Hepatocyte (in vitro differentiated cells): ENCODE measurements around the gene RAB33B.

Experiments used
- EZH2 ChIP-seq: fragments of 200-600 bp; sonication (generic); IDR thresholded peaks from 2 replicates; pipeline ENCODE4 v1.6.1; 2016; ENCODE audit warnings: antibody characterized with exemption, mild to moderate bottlenecking, borderline replicate concordance
- EZH2phosphoT487 ChIP-seq: fragments of 200-600 bp; sonication (generic); IDR thresholded peaks from one replicate; pipeline ENCODE4 v1.6.1; 2018; ENCODE audit warnings: antibody characterized with exemption, mild to moderate bottlenecking, low read depth, moderate library complexity; ENCODE audit not compliant: unreplicated experiment, severe bottlenecking
- TF ChIP-seq, protein P1 (sequence below): fragments of 200-600 bp; sonication (generic); IDR thresholded peaks from 2 replicates; pipeline ENCODE4 v1.5.1; 2016; ENCODE audit warnings: antibody characterized with exemption, mild to moderate bottlenecking; ENCODE audit not compliant: poor library complexity

DNA sequence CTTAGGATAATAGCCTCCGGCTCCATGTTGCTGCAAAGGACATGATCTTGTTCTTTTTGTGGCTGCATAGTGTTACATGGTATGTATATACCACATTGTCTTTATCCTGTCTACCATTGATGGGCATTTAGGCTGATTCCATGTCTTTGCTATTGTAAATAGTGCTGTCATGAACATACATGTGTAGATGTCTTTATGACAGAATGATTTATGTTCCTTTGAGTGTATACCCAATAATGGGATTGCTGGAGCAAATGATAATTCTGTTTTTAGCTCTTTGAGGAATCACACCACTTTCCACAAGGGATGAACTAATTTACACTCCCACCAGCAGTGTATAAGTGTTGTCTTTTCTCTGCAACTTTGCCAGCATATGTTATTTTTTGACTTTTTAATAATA lies 4.6 kb downstream of the RAB33B start:
- TF ChIP-seq, protein P1, sequence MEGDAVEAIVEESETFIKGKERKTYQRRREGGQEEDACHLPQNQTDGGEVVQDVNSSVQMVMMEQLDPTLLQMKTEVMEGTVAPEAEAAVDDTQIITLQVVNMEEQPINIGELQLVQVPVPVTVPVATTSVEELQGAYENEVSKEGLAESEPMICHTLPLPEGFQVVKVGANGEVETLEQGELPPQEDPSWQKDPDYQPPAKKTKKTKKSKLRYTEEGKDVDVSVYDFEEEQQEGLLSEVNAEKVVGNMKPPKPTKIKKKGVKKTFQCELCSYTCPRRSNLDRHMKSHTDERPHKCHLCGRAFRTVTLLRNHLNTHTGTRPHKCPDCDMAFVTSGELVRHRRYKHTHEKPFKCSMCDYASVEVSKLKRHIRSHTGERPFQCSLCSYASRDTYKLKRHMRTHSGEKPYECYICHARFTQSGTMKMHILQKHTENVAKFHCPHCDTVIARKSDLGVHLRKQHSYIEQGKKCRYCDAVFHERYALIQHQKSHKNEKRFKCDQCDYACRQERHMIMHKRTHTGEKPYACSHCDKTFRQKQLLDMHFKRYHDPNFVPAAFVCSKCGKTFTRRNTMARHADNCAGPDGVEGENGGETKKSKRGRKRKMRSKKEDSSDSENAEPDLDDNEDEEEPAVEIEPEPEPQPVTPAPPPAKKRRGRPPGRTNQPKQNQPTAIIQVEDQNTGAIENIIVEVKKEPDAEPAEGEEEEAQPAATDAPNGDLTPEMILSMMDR: no peak
- TF ChIP-seq EZH2phosphoT487: no peak
- no peak for TF ChIP-seq EZH2
